HCT116 (cell line): Measurements from ENCODE around the gene CLDN12.

Experiments used
- CTCF ChIP-seq, 3 experiments: fragments of 200-600 bp in 1 of 3; sonication (generic) in 1 of 3; IDR thresholded peaks in 2 of 3; conservative IDR thresholded peaks in 1 of 3; 2 replicates each; pipeline ENCODE4 v1.5.1; 2012 to 2017; ENCODE audit warnings: low read depth in 2 of 3, low read length in 2 of 3, antibody characterized with exemption in 1 of 3, borderline replicate concordance in 1 of 3, control low read depth in 1 of 3, mild to moderate bottlenecking in 1 of 3, mixed read lengths in 1 of 3, mixed run types in 1 of 3, moderate library complexity in 1 of 3; ENCODE audit not compliant: insufficient read depth in 1 of 3
- EZH2phosphoT487 ChIP-seq: fragments of 200-600 bp; IDR thresholded peaks from 2 replicates; pipeline ENCODE4 v1.6.1; 2018; ENCODE audit warnings: antibody characterized with exemption, borderline replicate concordance
- POLR2A ChIP-seq: IDR thresholded peaks from 2 replicates; pipeline ENCODE4 v1.7.0; 2011; ENCODE audit warnings: borderline replicate concordance; ENCODE audit not compliant: insufficient read depth, insufficient read length; ENCODE audit errors: extremely low read depth
- POLR2AphosphoS5 ChIP-seq: IDR thresholded peaks from 2 replicates; pipeline ENCODE4 v1.6.1; 2011; ENCODE audit warnings: mild to moderate bottlenecking, low read depth, low read length, moderate library complexity
- RAD21 ChIP-seq: IDR thresholded peaks from 2 replicates; pipeline ENCODE4 v1.6.1; 2012; ENCODE audit warnings: low read depth, mild to moderate bottlenecking
- SIN3A ChIP-seq: IDR thresholded peaks from 2 replicates; pipeline ENCODE4 v1.6.1; 2012; ENCODE audit warnings: low read depth
- TF ChIP-seq, protein P1 (sequence below): IDR thresholded peaks from 2 replicates; pipeline ENCODE4 v1.6.1; 2012

DNA sequence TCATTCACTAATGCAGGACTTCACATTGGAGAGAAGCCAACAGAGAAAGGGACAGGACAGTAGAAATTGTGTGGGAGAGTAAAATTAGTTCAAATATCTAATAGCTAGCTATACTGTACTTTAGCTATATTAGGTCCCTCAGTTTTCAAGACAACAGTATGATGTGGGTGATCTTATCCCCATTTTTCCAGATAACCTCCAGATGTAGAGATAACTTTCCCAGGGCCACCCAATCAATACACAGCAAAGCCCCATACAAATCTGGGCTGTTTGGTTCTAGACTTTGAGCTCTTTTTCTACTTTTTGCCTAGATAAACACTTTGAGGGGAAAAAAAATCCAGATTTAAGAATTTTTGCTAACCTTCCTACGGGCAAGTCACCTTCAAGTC, 482 bp upstream of the CLDN12 start:
- TF ChIP-seq POLR2A = no peak
- no peak for TF ChIP-seq SIN3A
- no peak for TF ChIP-seq CTCF (IDR thresholded peaks at IDR 0.05 in 2 of 3, conservative IDR thresholded peaks at IDR 0.05 in 1 of 3; ENCODE audit: borderline replicate concordance in 1 of 3, insufficient read depth in 1 of 3, low read depth in 2 of 3, low read length in 2 of 3)
- no peak for TF ChIP-seq EZH2phosphoT487
- no peak for TF ChIP-seq POLR2AphosphoS5
- no peak for TF ChIP-seq RAD21
- TF ChIP-seq, protein P1, sequence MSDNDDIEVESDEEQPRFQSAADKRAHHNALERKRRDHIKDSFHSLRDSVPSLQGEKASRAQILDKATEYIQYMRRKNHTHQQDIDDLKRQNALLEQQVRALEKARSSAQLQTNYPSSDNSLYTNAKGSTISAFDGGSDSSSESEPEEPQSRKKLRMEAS = no peak
